Measurements from ENCODE around the gene MYO7A.

Gene MYO7A

GRCh38 chr11:77163271-77163670 lies 35.2 kb downstream of the MYO7A start:
- H3K4me3 ChIP-seq (ENCODE audit: low read depth, low read length): no peak overlapping the region
- no peak overlapping the region for H3K4me2 ChIP-seq (ENCODE audit: low read length)
- no peak overlapping the region for H3K27ac ChIP-seq
- no peaks in the 10 kb centered on the region for H3K4me1 ChIP-seq
- no peaks in the 10 kb centered on the region for H3K9me3 ChIP-seq (ENCODE audit: control insufficient read depth, low read length)
- H3K9ac ChIP-seq: no peak overlapping the region
- H3K27me3 ChIP-seq (ENCODE audit: control insufficient read depth, insufficient read depth, low read length): no peaks in the 10 kb centered on the region
- no peaks in the 10 kb centered on the region for H3K79me2 ChIP-seq
- no peak overlapping the region for H2AFZ ChIP-seq
- H3K36me3 ChIP-seq (ENCODE audit: control insufficient read depth, insufficient read depth, low read length): no peaks in the 10 kb centered on the region
- no peak for TF ChIP-seq CTCF (IDR thresholded peaks at IDR 0.05)

GRCh38 chr11:77165066-77165465 lies 37.0 kb downstream of the MYO7A start:
- Histone ChIP-seq H3K4me2 (ENCODE audit: low read length) (no peak overlapping the region), H3K27me3 (ENCODE audit: control insufficient read depth, insufficient read depth, low read length) (no peaks in the 10 kb centered on the region), H3K9ac (no peak overlapping the region), H3K79me2 (no peaks in the 10 kb centered on the region), H3K4me3 (ENCODE audit: low read depth, low read length) (no peak overlapping the region), H3K36me3 (ENCODE audit: control insufficient read depth, insufficient read depth, low read length) (no peaks in the 10 kb centered on the region), H2AFZ (no peak overlapping the region), H3K4me1 (no peaks in the 10 kb centered on the region), H3K27ac (no peak overlapping the region), H3K9me3 (ENCODE audit: control insufficient read depth, low read length) (no peaks in the 10 kb centered on the region)
- TF ChIP-seq CTCF (IDR thresholded peaks at IDR 0.05): no peak

DNA sequence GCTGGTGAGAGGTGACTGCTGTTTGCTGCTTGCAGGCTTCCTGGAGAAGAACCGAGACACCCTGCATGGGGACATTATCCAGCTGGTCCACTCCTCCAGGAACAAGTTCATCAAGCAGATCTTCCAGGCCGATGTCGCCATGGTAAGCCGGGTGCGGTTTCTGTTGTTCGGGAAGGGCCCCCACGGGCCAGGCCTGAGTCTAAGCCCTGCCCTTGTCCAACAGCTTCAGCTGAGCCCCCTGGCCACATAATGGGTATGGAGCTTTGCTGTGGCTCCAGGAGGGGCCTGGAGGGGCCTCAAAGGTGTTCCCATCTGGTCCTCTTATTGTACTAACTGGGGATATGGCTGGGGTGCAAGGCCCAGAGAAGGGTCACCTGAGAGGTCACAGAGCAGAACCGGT lies 38.0 kb downstream of the MYO7A start:
- H3K9ac ChIP-seq: no peak overlapping the region
- TF ChIP-seq CTCF (IDR thresholded peaks at IDR 0.05): no peak
- H2AFZ ChIP-seq: no peak overlapping the region
- H3K4me1 ChIP-seq: no peaks in the 10 kb centered on the region
- H3K4me2 ChIP-seq (ENCODE audit: low read length): no peak overlapping the region
- H3K4me3 ChIP-seq (ENCODE audit: low read depth, low read length): no peak overlapping the region
- no peaks in the 10 kb centered on the region for H3K79me2 ChIP-seq
- no peaks in the 10 kb centered on the region for H3K36me3 ChIP-seq (ENCODE audit: control insufficient read depth, insufficient read depth, low read length)
- H3K27ac ChIP-seq: no peak overlapping the region
- no peaks in the 10 kb centered on the region for H3K9me3 ChIP-seq (ENCODE audit: control insufficient read depth, low read length)
- H3K27me3 ChIP-seq (ENCODE audit: control insufficient read depth, insufficient read depth, low read length): no peaks in the 10 kb centered on the region

- Histone ChIP-seq H3K4me2 (ENCODE audit: low read length) (no peak overlapping the region), H3K27me3 (ENCODE audit: control insufficient read depth, insufficient read depth, low read length) (no peaks in the 10 kb centered on the region), H3K4me3 (ENCODE audit: low read depth, low read length) (no peak overlapping the region), H3K79me2 (no peaks in the 10 kb centered on the region), H3K4me1 (no peaks in the 10 kb centered on the region), H2AFZ (no peak overlapping the region), H3K9ac (no peak overlapping the region), H3K36me3 (ENCODE audit: control insufficient read depth, insufficient read depth, low read length) (no peaks in the 10 kb centered on the region), H3K27ac (no peak overlapping the region), H3K9me3 (ENCODE audit: control insufficient read depth, low read length) (no peaks in the 10 kb centered on the region)
- TF ChIP-seq CTCF (IDR thresholded peaks at IDR 0.05): no peak
Measured at GRCh38 chr11:77167111-77167626, 39.1 kb downstream of the MYO7A start.

DNA sequence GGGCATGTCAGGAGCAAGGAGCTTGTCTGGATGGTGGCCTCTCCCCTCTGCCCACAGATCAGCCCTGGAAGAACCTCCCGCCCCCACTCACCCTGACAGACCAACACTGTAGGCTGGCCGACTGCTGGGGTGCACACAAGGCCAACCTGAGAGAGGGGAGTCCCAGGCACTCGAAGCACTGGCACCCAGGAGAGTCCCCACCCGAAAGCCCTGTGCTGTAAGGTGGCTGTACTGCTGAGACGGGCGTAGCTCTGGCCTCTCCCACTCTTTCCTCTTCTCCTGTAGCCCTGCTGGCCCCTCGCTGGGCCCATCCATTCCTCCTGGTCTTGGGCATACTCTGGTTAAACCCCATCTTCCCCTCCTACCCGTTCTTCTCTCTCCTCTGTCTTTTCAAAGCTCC lies 39.7 kb downstream of the MYO7A start:
- no peaks in the 10 kb centered on the region for H3K4me1 ChIP-seq
- TF ChIP-seq CTCF (IDR thresholded peaks at IDR 0.05): no peak
- H3K9me3 ChIP-seq (ENCODE audit: control insufficient read depth, low read length): no peaks in the 10 kb centered on the region
- no peaks in the 10 kb centered on the region for H3K36me3 ChIP-seq (ENCODE audit: control insufficient read depth, insufficient read depth, low read length)
- H3K27me3 ChIP-seq (ENCODE audit: control insufficient read depth, insufficient read depth, low read length): no peaks in the 10 kb centered on the region
- no peak overlapping the region for H2AFZ ChIP-seq
- no peaks in the 10 kb centered on the region for H3K79me2 ChIP-seq
- no peak overlapping the region for H3K4me2 ChIP-seq (ENCODE audit: low read length)
- H3K4me3 ChIP-seq (ENCODE audit: low read depth, low read length): no peak overlapping the region
- no peak overlapping the region for H3K27ac ChIP-seq
- no peak overlapping the region for H3K9ac ChIP-seq

All from parathyroid adenoma (tissue), 2 donors.